GM19438 (cell line): ENCODE data around the gene VPS37C.

Experiments
- ATAC-seq: cut with Tn5 transposase; IDR thresholded peaks from one replicate; pipeline ENCODE4 v1.9.1; 2021; ENCODE audit warnings: low read depth; ENCODE audit not compliant: unreplicated experiment

VPS37C gene

GRCh38 chr11:61134801-61135257, 26.4 kb downstream of the VPS37C start:
- no peak for ATAC-seq

- no peak for ATAC-seq
Observed at GRCh38 chr11:61133956-61134662, 27.1 kb downstream of the VPS37C start.

GRCh38 chr11:61133145-61133544, 28.1 kb downstream of the VPS37C start:
- ATAC-seq: no peak

GRCh38 chr11:61132646-61133045, 28.6 kb downstream of the VPS37C start:
- no peak for ATAC-seq

- ATAC-seq: no peak
Observed at GRCh38 chr11:61131998-61132555, 29.1 kb downstream of the VPS37C start.

GRCh38 chr11:61131586-61131985, 29.6 kb downstream of the VPS37C start:
- ATAC-seq: no peak

- ATAC-seq: no peak
Observed at GRCh38 chr11:61131186-61131585, 30.0 kb downstream of the VPS37C start.

GRCh38 chr11:61129639-61130523, 31.3 kb downstream of the VPS37C start:
- peak; percentile 83 for ATAC-seq

- no peak for ATAC-seq
Observed at GRCh38 chr11:61128947-61129638, 32.1 kb downstream of the VPS37C start.

- ATAC-seq: no peak
Observed at GRCh38 chr11:61127991-61128390, 33.2 kb downstream of the VPS37C start.

GRCh38 chr11:61126256-61126655, 35.0 kb downstream of the VPS37C start:
- no peak for ATAC-seq

GRCh38 chr11:61125310-61125684, 35.9 kb downstream of the VPS37C start:
- no peak for ATAC-seq

GRCh38 chr11:61124574-61125309, 36.5 kb downstream of the VPS37C start:
- no peak for ATAC-seq

- ATAC-seq: no peak
Observed at GRCh38 chr11:61123775-61124571, 37.3 kb downstream of the VPS37C start.

GRCh38 chr11:61122761-61123160, 38.5 kb downstream of the VPS37C start:
- ATAC-seq: no peak

GRCh38 chr11:61121917-61122316, 39.3 kb downstream of the VPS37C start:
- no peak for ATAC-seq

GRCh38 chr11:61121192-61121831, 39.9 kb downstream of the VPS37C start:
- no peak for ATAC-seq

- no peak for ATAC-seq
Observed at GRCh38 chr11:61120706-61121191, 40.5 kb downstream of the VPS37C start.
